Liver (tissue), 3 donors: ENCODE data around the gene ATXN10.

Experiments used
- EGR1 ChIP-seq, 2 donors: IDR thresholded peaks; 2 replicates each; pipeline ENCODE4 v1.6.1; 2016 to 2018; ENCODE audit warnings: antibody characterized with exemption in 2 of 2, low read depth in 2 of 2
- FOXA1 ChIP-seq: IDR thresholded peaks from 2 replicates; pipeline ENCODE4 v1.6.1; 2016; ENCODE audit warnings: antibody characterized with exemption
- RAD21 ChIP-seq, 2 donors: IDR thresholded peaks; 2 replicates each; pipeline ENCODE4 v1.6.1; 2016; ENCODE audit warnings: antibody characterized with exemption in 2 of 2, mild to moderate bottlenecking in 2 of 2
- SP1 ChIP-seq: IDR thresholded peaks from 2 replicates; pipeline ENCODE4 v1.6.1; 2018; ENCODE audit warnings: antibody characterized with exemption, mild to moderate bottlenecking
- TAF1 ChIP-seq: conservative IDR thresholded peaks from 2 replicates; pipeline ENCODE4 v1.6.1; 2016; ENCODE audit warnings: antibody characterized with exemption, mild to moderate bottlenecking
- TF ChIP-seq, protein P1 (sequence below): fragments of 150-350 bp; IDR thresholded peaks from 2 replicates; pipeline ENCODE4 v1.5.1; 2017; ENCODE audit warnings: improper control_type of control experiment, low read depth, low read length; ENCODE audit not compliant: missing input control
- TF ChIP-seq, protein P2 (sequence below): IDR thresholded peaks from 2 replicates; pipeline ENCODE4 v1.6.1; 2016; ENCODE audit warnings: antibody characterized with exemption
- donor health status: healthy.
- donor health status: healthy.

DNA sequence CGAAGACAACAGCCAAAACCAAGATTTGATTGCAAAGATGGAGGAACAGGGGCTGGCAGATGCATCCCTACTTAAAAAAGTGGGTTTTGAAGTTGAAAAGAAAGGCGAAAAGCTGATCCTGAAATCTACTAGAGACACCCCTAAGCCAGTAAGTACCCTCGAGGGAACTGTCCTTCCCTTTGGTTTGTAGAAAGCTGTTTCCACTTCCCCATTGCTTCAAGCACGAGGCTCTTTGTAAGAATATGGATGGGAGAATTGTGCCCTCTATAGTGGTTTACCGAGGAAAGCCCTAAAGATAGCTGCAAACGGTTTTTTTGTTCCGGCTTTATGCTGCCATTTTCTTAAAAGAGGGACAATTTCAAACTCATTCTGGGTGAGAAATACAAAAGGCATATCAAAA lies 171.4 kb downstream of the ATXN10 start:
- TF ChIP-seq, protein P1, sequence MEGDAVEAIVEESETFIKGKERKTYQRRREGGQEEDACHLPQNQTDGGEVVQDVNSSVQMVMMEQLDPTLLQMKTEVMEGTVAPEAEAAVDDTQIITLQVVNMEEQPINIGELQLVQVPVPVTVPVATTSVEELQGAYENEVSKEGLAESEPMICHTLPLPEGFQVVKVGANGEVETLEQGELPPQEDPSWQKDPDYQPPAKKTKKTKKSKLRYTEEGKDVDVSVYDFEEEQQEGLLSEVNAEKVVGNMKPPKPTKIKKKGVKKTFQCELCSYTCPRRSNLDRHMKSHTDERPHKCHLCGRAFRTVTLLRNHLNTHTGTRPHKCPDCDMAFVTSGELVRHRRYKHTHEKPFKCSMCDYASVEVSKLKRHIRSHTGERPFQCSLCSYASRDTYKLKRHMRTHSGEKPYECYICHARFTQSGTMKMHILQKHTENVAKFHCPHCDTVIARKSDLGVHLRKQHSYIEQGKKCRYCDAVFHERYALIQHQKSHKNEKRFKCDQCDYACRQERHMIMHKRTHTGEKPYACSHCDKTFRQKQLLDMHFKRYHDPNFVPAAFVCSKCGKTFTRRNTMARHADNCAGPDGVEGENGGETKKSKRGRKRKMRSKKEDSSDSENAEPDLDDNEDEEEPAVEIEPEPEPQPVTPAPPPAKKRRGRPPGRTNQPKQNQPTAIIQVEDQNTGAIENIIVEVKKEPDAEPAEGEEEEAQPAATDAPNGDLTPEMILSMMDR = no peak
- no peak for TF ChIP-seq SP1
- TF ChIP-seq RAD21 (IDR thresholded peaks at IDR 0.05) = no peak
- TF ChIP-seq FOXA1 = no peak
- no peak for TF ChIP-seq EGR1 (IDR thresholded peaks at IDR 0.05; ENCODE audit: low read depth in 2 of 2)
- TF ChIP-seq TAF1 = no peak
- TF ChIP-seq, protein P2, sequence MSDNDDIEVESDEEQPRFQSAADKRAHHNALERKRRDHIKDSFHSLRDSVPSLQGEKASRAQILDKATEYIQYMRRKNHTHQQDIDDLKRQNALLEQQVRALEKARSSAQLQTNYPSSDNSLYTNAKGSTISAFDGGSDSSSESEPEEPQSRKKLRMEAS = no peak
